Activated naive CD8-positive, alpha-beta T cell treated with anti-CD3 and anti-CD28 coated beads, Interleukin-2, amount 10 ng/mL, durations not matched to agents 7 days and 5 days (primary cell): Measurements from ENCODE around the gene ZNF248. TPM values are rescaled to one million over a fixed set of nuclear protein-coding genes. Genes with fewer than 3 reads are reported as not detected.
A peak's percentile ranks its signal among the peaks of the same experiment; 100 is the strongest.

ENCODE experiments used
- ATAC-seq: fragments of 150-1000 bp; cut with Tn5 transposase; one replicate; pipeline ENCODE4 v1.10.0; 2021; ENCODE audit warnings: low read depth, moderate library complexity
- POLR2A ChIA-PET: fragments of 350-600 bp; sonication (Branson Sonifier 250); formaldehyde crosslinking; loops from one replicate; lab custom pipeline; 2021; ENCODE audit warnings: antibody characterized with exemption; lab: Charles Lee
- DNase-seq: peaks from one replicate; pipeline ENCODE4 v3.0.0; 2021
- H3K27ac Mint-ChIP-seq: one replicate; pipeline ENCODE4 v1.8.0; 2022; ENCODE audit warnings: mild to moderate bottlenecking, mixed read lengths
- H3K27me3 Mint-ChIP-seq: one replicate; pipeline ENCODE4 v1.8.0; 2022; ENCODE audit warnings: mild to moderate bottlenecking, moderate library complexity, mixed read lengths
- H3K36me3 Mint-ChIP-seq: one replicate; pipeline ENCODE4 v1.8.0; 2021; ENCODE audit warnings: mild to moderate bottlenecking, mixed read lengths
- H3K4me1 Mint-ChIP-seq: one replicate; pipeline ENCODE4 v1.8.0; 2021; ENCODE audit warnings: mixed read lengths
- H3K4me3 Mint-ChIP-seq: one replicate; pipeline ENCODE4 v1.8.0; 2022; ENCODE audit warnings: mild to moderate bottlenecking, moderate library complexity, mixed read lengths
- H3K9me3 Mint-ChIP-seq: one replicate; pipeline ENCODE4 v1.8.0; 2021; ENCODE audit warnings: mixed read lengths
- total RNA-seq, 2 experiments: library from RNA; stranded (reverse); gene quantifications; one replicate each; pipeline ENCODE4 v1.2.3, GENCODE V29; 2021

ZNF248 gene
- 10 to 100 TPM; 12.1 to 12.5 TPM for total RNA-seq

GRCh38 chr10:37857287-37858211 lies at the start of gene ZNF248:
Gene ZNF248 (minus strand): TSS chr10:37857610. CDS start chr10:37856310, 1,300 bp downstream.
- H3K4me1 Mint-ChIP-seq, result peaks cover 18% of the 10 kb centered on the region
- POLR2A ChIA-PET, result interaction anchor here (0.5 to 0.9 kb wide), 2 partner anchors 103 to 118 kb away, joined by 3 to 4 read pairs; no protein-coding TSS in a partner anchor

GRCh38 chr10:37906382-37906781 lies 49.0 kb upstream of the ZNF248 start:
- no peaks in the 10 kb centered on the region for H3K36me3 Mint-ChIP-seq
- POLR2A ChIA-PET, result no interaction called here
- no peaks in the 10 kb centered on the region for H3K4me1 Mint-ChIP-seq
- ATAC-seq, result no peak
- no peaks in the 10 kb centered on the region for H3K27me3 Mint-ChIP-seq
- H3K27ac Mint-ChIP-seq, result no peak overlapping the region
- H3K4me3 Mint-ChIP-seq, result no peak overlapping the region
- DNase-seq, result no peak
- H3K9me3 Mint-ChIP-seq, result peaks cover 16% of the 10 kb centered on the region

More at GRCh38 chr10:37857287-37858211, at the start of gene ZNF248:
- Mint-ChIP-seq H3K9me3 (peaks cover 2% of the 10 kb centered on the region), H3K36me3 (peaks cover 16% of the 10 kb centered on the region), H3K27me3 (no peaks in the 10 kb centered on the region), H3K27ac (peak within 1 kb of the TSS; percentile 86), H3K4me3 (peak within 1 kb of the TSS; percentile 89)
- ATAC-seq (peak; percentile 99), DNase-seq (peak; percentile 94)

GRCh38 chr10:37896436-37896835 lies 39.0 kb upstream of the ZNF248 start:
- H3K4me1 Mint-ChIP-seq, result no peaks in the 10 kb centered on the region
- POLR2A ChIA-PET, result no interaction called here
- no peaks in the 10 kb centered on the region for H3K36me3 Mint-ChIP-seq
- ATAC-seq, result no peak
- peaks cover 21% of the 10 kb centered on the region for H3K9me3 Mint-ChIP-seq
- H3K4me3 Mint-ChIP-seq, result no peak overlapping the region
- H3K27ac Mint-ChIP-seq, result no peak overlapping the region
- no peaks in the 10 kb centered on the region for H3K27me3 Mint-ChIP-seq
- no peak for DNase-seq

GRCh38 chr10:37895674-37896073 lies 38.3 kb upstream of the ZNF248 start:
- H3K9me3 Mint-ChIP-seq, result peaks cover 25% of the 10 kb centered on the region
- ATAC-seq, result no peak
- POLR2A ChIA-PET, result no interaction called here
- no peaks in the 10 kb centered on the region for H3K4me1 Mint-ChIP-seq
- no peak overlapping the region for H3K4me3 Mint-ChIP-seq
- H3K36me3 Mint-ChIP-seq, result no peaks in the 10 kb centered on the region
- DNase-seq, result no peak
- no peak overlapping the region for H3K27ac Mint-ChIP-seq
- H3K27me3 Mint-ChIP-seq, result no peaks in the 10 kb centered on the region

GRCh38 chr10:37885850-37886249 lies 28.4 kb upstream of the ZNF248 start:
- POLR2A ChIA-PET, result no interaction called here
- Mint-ChIP-seq H3K27me3 (no peaks in the 10 kb centered on the region), H3K4me1 (no peaks in the 10 kb centered on the region), H3K4me3 (no peak overlapping the region), H3K9me3 (peaks cover 20% of the 10 kb centered on the region), H3K27ac (no peak overlapping the region), H3K36me3 (peaks cover 1% of the 10 kb centered on the region)
- no peak for DNase-seq
- no peak for ATAC-seq

GRCh38 chr10:37872955-37873354 lies 15.5 kb upstream of the ZNF248 start:
- Mint-ChIP-seq H3K27me3 (no peaks in the 10 kb centered on the region), H3K4me1 (no peaks in the 10 kb centered on the region), H3K36me3 (no peaks in the 10 kb centered on the region), H3K9me3 (peaks cover 3% of the 10 kb centered on the region), H3K4me3 (no peak overlapping the region), H3K27ac (no peak overlapping the region)
- POLR2A ChIA-PET, result no interaction called here
- no peak for ATAC-seq
- DNase-seq, result no peak

GRCh38 chr10:37872283-37872682 lies 14.9 kb upstream of the ZNF248 start:
- Mint-ChIP-seq H3K27me3 (no peaks in the 10 kb centered on the region), H3K27ac (no peak overlapping the region), H3K4me3 (no peak overlapping the region), H3K9me3 (peaks cover 3% of the 10 kb centered on the region), H3K36me3 (no peaks in the 10 kb centered on the region), H3K4me1 (no peaks in the 10 kb centered on the region)
- ATAC-seq, result no peak
- POLR2A ChIA-PET, result no interaction called here
- DNase-seq, result no peak

- no peak overlapping the region for H3K4me3 Mint-ChIP-seq
- no peak overlapping the region for H3K27ac Mint-ChIP-seq
- H3K9me3 Mint-ChIP-seq, result peaks cover 3% of the 10 kb centered on the region
- no peak for ATAC-seq
- no peaks in the 10 kb centered on the region for H3K4me1 Mint-ChIP-seq
- no peak for DNase-seq
- H3K36me3 Mint-ChIP-seq, result no peaks in the 10 kb centered on the region
- no peaks in the 10 kb centered on the region for H3K27me3 Mint-ChIP-seq
- POLR2A ChIA-PET, result no interaction called here
Measured at GRCh38 chr10:37871568-37872251, 14.3 kb upstream of the ZNF248 start.

- no peak overlapping the region for H3K4me3 Mint-ChIP-seq
- no peak for ATAC-seq
- H3K27ac Mint-ChIP-seq, result no peak overlapping the region
- H3K9me3 Mint-ChIP-seq, result peaks cover 3% of the 10 kb centered on the region
- POLR2A ChIA-PET, result no interaction called here
- no peaks in the 10 kb centered on the region for H3K4me1 Mint-ChIP-seq
- DNase-seq, result no peak
- no peaks in the 10 kb centered on the region for H3K27me3 Mint-ChIP-seq
- no peaks in the 10 kb centered on the region for H3K36me3 Mint-ChIP-seq
Measured at GRCh38 chr10:37871143-37871542, 13.7 kb upstream of the ZNF248 start.

GRCh38 chr10:37868796-37869195 lies 11.4 kb upstream of the ZNF248 start:
- ATAC-seq, result no peak
- DNase-seq, result no peak
- Mint-ChIP-seq H3K4me3 (no peak overlapping the region), H3K9me3 (peaks cover 3% of the 10 kb centered on the region), H3K27ac (no peak overlapping the region), H3K36me3 (no peaks in the 10 kb centered on the region), H3K4me1 (no peaks in the 10 kb centered on the region), H3K27me3 (no peaks in the 10 kb centered on the region)
- POLR2A ChIA-PET, result no interaction called here

- Mint-ChIP-seq H3K27ac (no peak overlapping the region), H3K4me1 (no peaks in the 10 kb centered on the region), H3K4me3 (no peak overlapping the region), H3K27me3 (no peaks in the 10 kb centered on the region), H3K9me3 (peaks cover 4% of the 10 kb centered on the region), H3K36me3 (no peaks in the 10 kb centered on the region)
- DNase-seq (no peak), ATAC-seq (no peak)
- POLR2A ChIA-PET, result no interaction called here
Measured at GRCh38 chr10:37865957-37866803, 8.8 kb upstream of the ZNF248 start.

- Mint-ChIP-seq H3K27ac (no peak overlapping the region), H3K9me3 (peaks cover 4% of the 10 kb centered on the region), H3K27me3 (no peaks in the 10 kb centered on the region), H3K36me3 (no peaks in the 10 kb centered on the region), H3K4me3 (no peak overlapping the region), H3K4me1 (no peaks in the 10 kb centered on the region)
- ATAC-seq, result no peak
- no peak for DNase-seq
- POLR2A ChIA-PET, result no interaction called here
Measured at GRCh38 chr10:37865264-37865663, 7.9 kb upstream of the ZNF248 start.
